H9 (cell line): Measurements from ENCODE around the gene DMBT1. TPM values are rescaled to one million over a fixed set of nuclear protein-coding genes. Genes with fewer than 3 reads are reported as not detected.

ENCODE experiments used
- DNase-seq: peaks from one replicate; pipeline ENCODE4 v3.0.0-alpha.2; 2017
- H2AFZ ChIP-seq: one replicate; pipeline ENCODE4 v1.6.1; 2013; ENCODE audit warnings: mild to moderate bottlenecking, low read length, control low read depth, moderate library complexity
- H2AK5ac ChIP-seq: 2 replicates; pipeline ENCODE4 v1.6.1; 2013; ENCODE audit warnings: low read length, control low read depth, mixed read lengths; ENCODE audit not compliant: insufficient read length
- H2BK120ac ChIP-seq: one replicate; pipeline ENCODE4 v1.6.1; 2013; ENCODE audit warnings: low read depth, mild to moderate bottlenecking, low read length, control low read depth, inconsistent platforms; ENCODE audit not compliant: poor library complexity, severe bottlenecking
- H2BK12ac ChIP-seq: 2 replicates; pipeline ENCODE4 v1.6.1; 2013; ENCODE audit warnings: low read length, control low read depth, mixed read lengths, low read depth; ENCODE audit not compliant: insufficient read length
- H2BK15ac ChIP-seq: 2 replicates; pipeline ENCODE4 v1.6.1; 2013; ENCODE audit warnings: low read depth, low read length, control low read depth
- H2BK20ac ChIP-seq: one replicate; pipeline ENCODE4 v1.6.1; 2013; ENCODE audit warnings: low read depth, mild to moderate bottlenecking, low read length, control low read depth, inconsistent platforms; ENCODE audit not compliant: poor library complexity, severe bottlenecking
- H2BK5ac ChIP-seq: 2 replicates; pipeline ENCODE4 v1.6.1; 2013; ENCODE audit warnings: low read length, control low read depth, mixed read lengths; ENCODE audit not compliant: insufficient read length
- H3K14ac ChIP-seq: 2 replicates; pipeline ENCODE4 v1.6.1; 2013; ENCODE audit warnings: low read length, control low read depth; ENCODE audit not compliant: insufficient read depth
- H3K18ac ChIP-seq: 2 replicates; pipeline ENCODE4 v1.6.1; 2013; ENCODE audit warnings: low read depth, mild to moderate bottlenecking, mixed read lengths, low read length, control low read depth; ENCODE audit not compliant: insufficient read length
- H3K23ac ChIP-seq: 2 replicates; pipeline ENCODE4 v1.6.1; 2013; ENCODE audit warnings: low read length, control low read depth, mixed read lengths, low read depth; ENCODE audit not compliant: insufficient read length
- H3K23me2 ChIP-seq: 2 replicates; pipeline ENCODE4 v1.6.1; 2013; ENCODE audit warnings: low read depth, mild to moderate bottlenecking, mixed read lengths, low read length, control low read depth; ENCODE audit not compliant: insufficient read length, poor library complexity, severe bottlenecking
- H3K27ac ChIP-seq: 2 replicates; pipeline ENCODE4 v1.5.1; 2013; ENCODE audit warnings: low read length, control low read depth, mixed read lengths, low read depth; ENCODE audit not compliant: insufficient read length
- H3K27me3 ChIP-seq: 2 replicates; pipeline ENCODE4 v1.6.1; 2013; ENCODE audit warnings: low read length, control low read depth, inconsistent platforms; ENCODE audit not compliant: insufficient read depth
- H3K4ac ChIP-seq: 2 replicates; pipeline ENCODE4 v1.6.1; 2013; ENCODE audit warnings: low read depth, mild to moderate bottlenecking, control low read depth, inconsistent platforms, low read length, moderate library complexity
- H3K4me1 ChIP-seq: 2 replicates; pipeline ENCODE4 v1.6.1; 2013; ENCODE audit warnings: low read length, control low read depth, inconsistent platforms; ENCODE audit not compliant: insufficient read depth
- H3K4me2 ChIP-seq: 2 replicates; pipeline ENCODE4 v1.6.1; 2013; ENCODE audit warnings: low read length, control low read depth, mixed read lengths; ENCODE audit not compliant: insufficient read length, insufficient read depth
- H3K56ac ChIP-seq: 2 replicates; pipeline ENCODE4 v1.6.1; 2013; ENCODE audit warnings: low read depth, mild to moderate bottlenecking, mixed read lengths, low read length, control low read depth; ENCODE audit not compliant: insufficient read length
- H3K79me1 ChIP-seq: 2 replicates; pipeline ENCODE4 v1.6.1; 2013; ENCODE audit warnings: low read depth, mild to moderate bottlenecking, moderate library complexity, low read length, control low read depth, inconsistent platforms; ENCODE audit not compliant: insufficient read depth, poor library complexity, severe bottlenecking
- H3K79me2 ChIP-seq: 2 replicates; pipeline ENCODE4 v1.6.1; 2013; ENCODE audit warnings: low read length, control low read depth, inconsistent platforms; ENCODE audit not compliant: insufficient read depth
- H3K9ac ChIP-seq: 2 replicates; pipeline ENCODE4 v1.6.1; 2013; ENCODE audit warnings: low read length, control low read depth, mixed read lengths; ENCODE audit not compliant: insufficient read length; ENCODE audit errors: extremely low read depth
- H3K9me3 ChIP-seq: one replicate; pipeline ENCODE4 v1.6.1; 2013; ENCODE audit warnings: low read depth, low read length, inconsistent platforms; ENCODE audit not compliant: control insufficient read depth
- H3T11ph ChIP-seq: one replicate; pipeline ENCODE4 v1.6.1; 2013; ENCODE audit warnings: mild to moderate bottlenecking, low read length, control low read depth, inconsistent platforms
- H4K20me1 ChIP-seq: one replicate; pipeline ENCODE4 v1.6.1; 2013; ENCODE audit not compliant: control insufficient read depth, insufficient read length, insufficient read depth
- H4K5ac ChIP-seq: 2 replicates; pipeline ENCODE4 v1.6.1; 2013; ENCODE audit warnings: low read depth, mild to moderate bottlenecking, mixed read lengths, low read length, control low read depth; ENCODE audit not compliant: insufficient read length
- H4K8ac ChIP-seq: replicated peaks from 2 replicates; pipeline ENCODE4 v1.6.1; 2013; ENCODE audit warnings: low read length, control low read depth, mixed read lengths, low read depth; ENCODE audit not compliant: insufficient read length
- H4K91ac ChIP-seq: 2 replicates; pipeline ENCODE4 v1.6.1; 2013; ENCODE audit warnings: low read depth, mild to moderate bottlenecking, moderate library complexity, mixed read lengths, low read length, control low read depth; ENCODE audit not compliant: insufficient read length
- H3K27ac Mint-ChIP-seq, 3 experiments: 2 replicates in 2 of 3; 3 replicates in 1 of 3; pipeline ENCODE4 v1.8.0; 2020 to 2021; ENCODE audit warnings: mixed read lengths in 3 of 3, mild to moderate bottlenecking in 1 of 3, moderate library complexity in 1 of 3
- H3K27me3 Mint-ChIP-seq: 2 replicates; pipeline ENCODE4 v1.8.0; 2021; ENCODE audit warnings: low read depth, mild to moderate bottlenecking, moderate library complexity, mixed read lengths
- H3K36me3 Mint-ChIP-seq, 3 experiments: 2 replicates in 2 of 3; 3 replicates in 1 of 3; pipeline ENCODE4 v1.8.0; 2020 to 2021; ENCODE audit warnings: low read depth in 3 of 3, mixed read lengths in 3 of 3; ENCODE audit not compliant: insufficient read depth in 1 of 3
- H3K4me1 Mint-ChIP-seq, 2 experiments: 2 replicates each; pipeline ENCODE4 v1.8.0; 2020; ENCODE audit warnings: mixed read lengths in 2 of 2
- H3K4me3 Mint-ChIP-seq, 2 experiments: 2 replicates in 1 of 2; 3 replicates in 1 of 2; pipeline ENCODE4 v1.8.0; 2020 to 2021; ENCODE audit warnings: mild to moderate bottlenecking in 2 of 2, mixed read lengths in 2 of 2, moderate library complexity in 1 of 2
- H3K9me3 Mint-ChIP-seq, 2 experiments: 2 replicates in 1 of 2; 3 replicates in 1 of 2; pipeline ENCODE4 v1.8.0; 2020; ENCODE audit warnings: mild to moderate bottlenecking in 2 of 2, mixed read lengths in 2 of 2, moderate library complexity in 1 of 2
- CTCF ChIP-seq: fragments of 200-600 bp; sonication (generic); conservative IDR thresholded peaks from 3 replicates; pipeline ENCODE4 v1.8.0; 2021; ENCODE audit warnings: antibody characterized with exemption, mild to moderate bottlenecking
- WGBS: extraction: QIAGEN DNeasy Blood & Tissue Kit; methylation state at CpG from one replicate; pipeline ENCODE4 v1.1.7; 2013; ENCODE audit warnings: missing lambda C conversion rate, low lambda C conversion rate, mixed read lengths; ENCODE audit not compliant: insufficient read length; ENCODE audit errors: extremely low coverage; 5-methylcytosine and 5-hydroxymethylcytosine counted together
- total RNA-seq: library from RNA; stranded (reverse); gene quantifications from 2 replicates; pipeline ENCODE4 v1.2.1, GENCODE V29; 2021

The DMBT1 gene
- total RNA-seq, 1 experiment from 2014 or later = 0.04 TPM

GRCh38 chr10:122515022-122515424, 45.5 kb upstream of the DMBT1 start:
- no peak overlapping the region for H2BK20ac ChIP-seq
- H3K4ac ChIP-seq = no peak overlapping the region
- no peak overlapping the region for H3K56ac ChIP-seq
- no peaks in the 10 kb centered on the region for H3K23me2 ChIP-seq
- H2BK5ac ChIP-seq = no peak overlapping the region
- no peaks in the 10 kb centered on the region for H4K20me1 ChIP-seq
- no peak overlapping the region for H2BK15ac ChIP-seq
- no peak overlapping the region for H3K4me2 ChIP-seq
- no peak overlapping the region for H3K9ac ChIP-seq
- H3K4me1 ChIP-seq = no peaks in the 10 kb centered on the region
- no peaks in the 10 kb centered on the region for H3K79me2 ChIP-seq
- no peak overlapping the region for H4K91ac ChIP-seq
- Mint-ChIP-seq H3K4me3 (no peak overlapping the region), H3K4me1 (peaks cover 2 to 3% of the 10 kb centered on the region in 2 experiments; a peak in 2 of 4 replicates), H3K36me3 (no peaks in the 10 kb centered on the region; a peak in 2 of 7 replicates), H3K27me3 (peaks cover 4% of the 10 kb centered on the region), H3K27ac (no peak overlapping the region), H3K9me3 (no peaks in the 10 kb centered on the region)
- H4K5ac ChIP-seq = no peak overlapping the region
- H3T11ph ChIP-seq = no peak overlapping the region
- no peaks in the 10 kb centered on the region for H3K27me3 ChIP-seq
- no peak overlapping the region for H2BK120ac ChIP-seq
- no peak for TF ChIP-seq CTCF
- H3K27ac ChIP-seq = no peak overlapping the region
- no peak overlapping the region for H3K23ac ChIP-seq
- H2AFZ ChIP-seq = no peak overlapping the region
- no peak overlapping the region for H2BK12ac ChIP-seq
- no CpG with 5 or more reads among the region's 5 CpGs for WGBS
- no peaks in the 10 kb centered on the region for H3K9me3 ChIP-seq
- H4K8ac ChIP-seq = no peak overlapping the region
- H3K18ac ChIP-seq = no peak overlapping the region
- H3K14ac ChIP-seq = no peak overlapping the region
- no peak overlapping the region for H2AK5ac ChIP-seq
- H3K79me1 ChIP-seq = no peaks in the 10 kb centered on the region
- no peak for DNase-seq
